IPS-11a (cell line): ENCODE data around the gene RNF223.

ENCODE experiments used
- H3K4me3 ChIP-seq: one replicate; pipeline ENCODE4 v1.5.1; 2013; ENCODE audit warnings: low read depth, low read length, control low read depth

Gene RNF223

DNA sequence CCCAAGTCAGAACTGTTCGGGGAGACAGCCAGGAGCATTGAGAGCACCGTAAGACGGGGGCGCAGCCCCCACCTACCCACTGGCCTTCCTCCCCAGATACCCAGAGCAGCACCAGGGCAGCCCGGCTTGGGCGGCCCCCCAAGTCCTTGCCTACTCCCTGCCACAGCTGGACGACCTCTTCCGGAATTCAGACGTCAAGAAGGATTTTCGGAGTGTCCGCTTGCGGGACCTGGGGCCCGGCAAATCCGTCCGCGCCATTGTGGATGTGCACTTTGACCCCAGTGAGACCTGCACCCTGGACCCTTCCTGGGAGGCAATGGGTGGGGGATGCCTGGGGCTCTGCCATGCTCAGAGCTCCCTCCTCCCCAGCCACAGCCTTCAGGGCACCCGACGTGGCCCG, 26.7 kb downstream of the RNF223 start:
- H3K4me3 ChIP-seq = no peak overlapping the region

DNA sequence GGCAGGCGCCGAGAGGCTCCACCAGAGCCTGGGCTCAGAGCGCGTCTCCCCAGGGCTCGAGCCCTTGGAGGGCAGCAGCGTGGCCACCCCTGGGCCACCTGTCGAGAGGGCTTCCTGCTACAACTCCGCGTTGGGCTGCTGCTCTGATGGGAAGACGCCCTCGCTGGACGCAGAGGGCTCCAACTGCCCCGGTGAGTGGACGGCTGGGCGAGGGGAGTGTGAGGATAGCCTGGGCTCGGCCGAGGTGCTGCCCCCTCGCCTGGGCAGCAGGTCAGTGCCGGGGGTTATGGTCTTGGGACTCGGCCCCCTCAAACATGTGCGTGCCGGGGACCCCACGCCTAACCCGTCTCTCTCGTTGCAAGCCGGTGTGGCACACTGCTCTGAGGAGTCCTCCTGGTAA, 27.3 kb downstream of the RNF223 start:
- no peak overlapping the region for H3K4me3 ChIP-seq

DNA sequence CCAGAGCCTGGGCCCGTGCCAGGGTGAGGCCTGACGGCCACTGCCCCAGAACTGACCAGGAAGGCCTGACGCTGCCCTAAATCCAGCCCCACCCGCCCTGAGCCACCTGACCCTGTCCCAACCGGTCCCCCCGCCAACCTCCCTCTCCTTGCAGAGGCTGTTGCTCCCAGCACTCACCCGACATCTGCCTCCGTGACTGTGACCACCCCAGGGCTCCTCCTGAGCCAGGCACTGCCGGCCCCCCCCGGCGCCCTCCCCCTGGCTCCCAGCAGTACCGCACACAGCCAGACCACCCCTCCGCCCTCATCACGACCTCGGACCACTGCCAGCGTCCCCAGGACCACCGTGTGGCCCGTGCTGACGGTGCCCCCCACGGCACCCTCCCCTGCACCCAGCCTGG, 27.9 kb downstream of the RNF223 start:
- H3K4me3 ChIP-seq = no peak overlapping the region

DNA sequence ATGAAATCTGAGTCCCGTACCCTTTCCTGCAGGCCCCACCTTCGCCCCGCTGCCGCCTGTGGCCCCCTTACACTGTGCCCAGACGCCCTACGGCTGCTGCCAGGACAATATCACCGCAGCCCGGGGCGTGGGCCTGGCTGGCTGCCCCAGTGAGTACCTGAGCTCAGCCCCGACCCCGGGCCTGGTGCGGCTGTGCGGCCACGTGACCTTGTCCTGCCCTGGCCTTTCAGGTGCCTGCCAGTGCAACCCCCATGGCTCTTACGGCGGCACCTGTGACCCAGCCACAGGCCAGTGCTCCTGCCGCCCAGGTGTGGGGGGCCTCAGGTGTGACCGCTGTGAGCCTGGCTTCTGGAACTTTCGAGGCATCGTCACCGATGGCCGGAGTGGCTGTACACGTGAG, 29.0 kb downstream of the RNF223 start:
- H3K4me3 ChIP-seq = no peak overlapping the region

DNA sequence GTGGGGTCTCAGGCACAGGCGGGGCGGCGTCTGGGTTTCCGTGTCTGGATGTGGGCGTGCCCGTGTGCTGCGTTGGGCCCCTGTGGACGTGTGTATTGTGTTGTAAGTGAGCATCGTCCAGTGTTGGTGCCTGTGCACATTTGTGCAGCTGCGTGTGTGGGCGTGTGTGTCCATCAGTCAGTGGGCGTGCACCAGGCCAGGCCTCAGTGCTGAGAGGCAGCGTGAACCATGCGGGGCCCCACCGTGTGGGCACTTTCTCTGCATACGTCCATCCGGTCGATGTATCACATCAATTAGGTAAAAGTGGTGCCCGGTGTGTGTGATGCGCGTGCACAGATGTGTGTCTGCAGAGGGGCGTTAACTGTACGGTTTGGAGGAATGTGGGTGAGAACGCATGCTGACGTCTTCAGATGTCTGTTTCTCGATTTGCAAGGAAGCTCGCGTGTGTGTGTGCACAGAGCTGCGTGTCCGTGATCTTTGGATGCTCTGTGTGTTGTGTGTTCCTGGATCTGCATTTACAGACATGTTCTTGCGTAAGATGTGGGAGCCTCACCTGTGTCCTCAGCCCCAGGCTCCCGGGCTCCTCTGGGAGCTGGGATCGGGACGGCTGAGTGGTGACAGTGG, 29.5 kb downstream of the RNF223 start:
- no peak overlapping the region for H3K4me3 ChIP-seq

DNA sequence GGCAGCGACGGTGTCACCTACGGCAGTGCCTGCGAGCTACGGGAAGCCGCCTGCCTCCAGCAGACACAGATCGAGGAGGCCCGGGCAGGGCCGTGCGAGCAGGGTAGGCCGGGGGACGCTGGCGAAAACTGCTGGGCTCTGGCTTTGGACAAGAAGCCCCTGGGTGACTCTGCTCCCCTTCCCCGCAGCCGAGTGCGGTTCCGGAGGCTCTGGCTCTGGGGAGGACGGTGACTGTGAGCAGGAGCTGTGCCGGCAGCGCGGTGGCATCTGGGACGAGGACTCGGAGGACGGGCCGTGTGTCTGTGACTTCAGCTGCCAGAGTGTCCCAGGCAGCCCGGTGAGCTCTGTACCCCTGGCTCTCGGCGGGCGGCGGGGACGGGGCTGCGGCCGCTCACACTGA, 30.2 kb downstream of the RNF223 start:
- H3K4me3 ChIP-seq = no peak overlapping the region

DNA sequence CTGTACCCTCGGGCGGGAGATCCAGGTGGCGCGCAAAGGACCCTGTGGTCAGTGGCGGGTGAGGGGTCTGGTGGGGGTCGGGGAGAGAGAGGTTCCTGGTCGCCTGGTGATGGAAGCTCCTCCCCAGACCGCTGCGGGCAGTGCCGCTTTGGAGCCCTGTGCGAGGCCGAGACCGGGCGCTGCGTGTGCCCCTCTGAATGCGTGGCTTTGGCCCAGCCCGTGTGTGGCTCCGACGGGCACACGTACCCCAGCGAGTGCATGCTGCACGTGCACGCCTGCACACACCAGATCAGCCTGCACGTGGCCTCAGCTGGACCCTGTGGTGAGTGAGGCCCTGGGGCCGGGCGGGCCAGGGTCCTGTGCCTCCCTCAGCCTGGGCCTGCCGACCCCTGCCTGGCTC, 30.7 kb downstream of the RNF223 start:
- H3K4me3 ChIP-seq = no peak overlapping the region

DNA sequence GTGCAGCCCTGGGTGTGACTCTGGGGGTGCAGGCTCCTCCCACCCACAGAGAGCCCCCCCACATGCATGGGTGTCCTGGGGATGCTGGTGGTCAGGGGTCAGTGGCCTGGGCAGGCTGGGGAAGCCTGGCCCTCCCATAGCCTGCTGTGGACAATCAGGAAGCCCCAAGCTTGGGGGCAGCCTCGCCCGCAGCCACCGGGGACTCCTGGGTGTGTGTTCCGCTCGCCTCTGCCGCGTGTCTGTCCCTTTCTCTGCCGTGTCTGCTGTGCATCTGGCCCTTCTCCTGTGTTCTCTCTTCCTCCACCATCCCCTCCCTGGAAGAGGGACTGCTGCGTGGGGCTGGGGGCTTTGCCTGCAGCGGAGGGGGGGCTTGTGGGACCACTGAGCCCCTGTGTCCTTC, 31.3 kb downstream of the RNF223 start:
- no peak overlapping the region for H3K4me3 ChIP-seq

DNA sequence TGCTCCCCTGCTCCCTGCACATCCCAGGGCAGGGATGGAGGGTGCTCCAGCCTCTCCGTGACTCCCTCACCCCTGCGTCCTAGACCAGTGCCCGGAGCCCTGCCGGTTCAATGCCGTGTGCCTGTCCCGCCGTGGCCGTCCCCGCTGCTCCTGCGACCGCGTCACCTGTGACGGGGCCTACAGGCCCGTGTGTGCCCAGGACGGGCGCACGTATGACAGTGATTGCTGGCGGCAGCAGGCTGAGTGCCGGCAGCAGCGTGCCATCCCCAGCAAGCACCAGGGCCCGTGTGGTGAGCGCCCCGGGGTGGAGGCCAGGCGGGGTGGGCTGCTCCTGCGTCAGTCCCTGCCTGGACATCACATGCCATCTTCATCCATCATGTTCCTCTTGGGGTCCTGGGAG, 32.2 kb downstream of the RNF223 start:
- no peak overlapping the region for H3K4me3 ChIP-seq

DNA sequence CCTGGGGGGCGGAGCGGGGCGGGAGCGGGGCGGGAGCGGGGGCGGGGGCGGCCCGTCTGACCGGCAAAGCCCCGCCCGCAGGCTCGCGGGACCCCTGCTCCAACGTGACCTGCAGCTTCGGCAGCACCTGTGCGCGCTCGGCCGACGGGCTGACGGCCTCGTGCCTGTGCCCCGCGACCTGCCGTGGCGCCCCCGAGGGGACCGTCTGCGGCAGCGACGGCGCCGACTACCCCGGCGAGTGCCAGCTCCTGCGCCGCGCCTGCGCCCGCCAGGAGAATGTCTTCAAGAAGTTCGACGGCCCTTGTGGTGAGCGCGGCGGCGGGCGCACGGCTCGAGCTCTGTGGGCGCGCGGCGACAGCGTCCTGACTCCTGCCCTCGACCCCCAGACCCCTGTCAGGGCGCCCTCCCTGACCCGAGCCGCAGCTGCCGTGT, 33.0 kb downstream of the RNF223 start:
- no peak overlapping the region for H3K4me3 ChIP-seq

DNA sequence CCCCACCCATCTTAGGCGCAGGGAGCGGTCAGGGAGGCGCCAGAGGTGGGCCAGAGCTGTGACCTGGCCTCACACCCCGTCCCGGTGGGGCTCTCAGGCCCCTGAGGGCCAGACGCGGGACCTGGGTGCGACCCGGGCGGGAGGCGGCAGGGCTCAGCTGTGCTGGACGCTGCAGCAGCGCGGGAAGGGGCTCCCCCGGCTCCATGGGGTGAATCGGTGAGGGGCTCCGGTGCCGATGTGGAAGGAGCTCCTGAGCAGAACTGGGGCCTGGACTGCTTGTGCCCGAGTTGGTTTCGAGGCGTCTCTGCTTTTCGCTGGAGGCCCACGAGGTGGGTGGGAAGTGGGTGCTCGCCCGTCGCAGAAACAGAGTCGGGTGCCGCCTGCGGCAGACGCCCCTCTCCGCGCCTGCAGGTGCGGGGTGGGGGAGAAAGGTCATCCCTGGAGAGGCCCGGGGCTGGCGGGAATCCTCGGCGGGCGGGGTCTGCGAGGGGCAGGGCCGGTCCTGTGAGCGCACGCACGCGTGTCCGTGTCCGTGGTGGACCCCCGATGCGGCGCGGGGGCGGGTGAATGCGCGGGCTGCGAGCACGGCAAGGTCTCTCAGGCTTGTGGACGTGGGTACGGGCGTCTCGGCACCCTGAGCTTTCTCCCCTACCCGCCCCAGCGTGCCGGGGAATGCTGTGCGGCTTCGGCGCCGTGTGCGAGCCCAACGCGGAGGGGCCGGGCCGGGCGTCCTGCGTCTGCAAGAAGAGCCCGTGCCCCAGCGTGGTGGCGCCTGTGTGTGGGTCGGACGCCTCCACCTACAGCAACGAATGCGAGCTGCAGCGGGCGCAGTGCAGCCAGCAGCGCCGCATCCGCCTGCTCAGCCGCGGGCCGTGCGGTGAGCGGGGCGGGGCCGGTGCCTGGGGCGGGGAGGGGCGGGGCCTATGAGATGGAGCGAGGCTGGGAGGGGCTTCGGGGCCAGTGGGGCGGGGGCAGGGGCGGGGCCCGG, 33.8 kb downstream of the RNF223 start:
- H3K4me3 ChIP-seq = no peak overlapping the region

DNA sequence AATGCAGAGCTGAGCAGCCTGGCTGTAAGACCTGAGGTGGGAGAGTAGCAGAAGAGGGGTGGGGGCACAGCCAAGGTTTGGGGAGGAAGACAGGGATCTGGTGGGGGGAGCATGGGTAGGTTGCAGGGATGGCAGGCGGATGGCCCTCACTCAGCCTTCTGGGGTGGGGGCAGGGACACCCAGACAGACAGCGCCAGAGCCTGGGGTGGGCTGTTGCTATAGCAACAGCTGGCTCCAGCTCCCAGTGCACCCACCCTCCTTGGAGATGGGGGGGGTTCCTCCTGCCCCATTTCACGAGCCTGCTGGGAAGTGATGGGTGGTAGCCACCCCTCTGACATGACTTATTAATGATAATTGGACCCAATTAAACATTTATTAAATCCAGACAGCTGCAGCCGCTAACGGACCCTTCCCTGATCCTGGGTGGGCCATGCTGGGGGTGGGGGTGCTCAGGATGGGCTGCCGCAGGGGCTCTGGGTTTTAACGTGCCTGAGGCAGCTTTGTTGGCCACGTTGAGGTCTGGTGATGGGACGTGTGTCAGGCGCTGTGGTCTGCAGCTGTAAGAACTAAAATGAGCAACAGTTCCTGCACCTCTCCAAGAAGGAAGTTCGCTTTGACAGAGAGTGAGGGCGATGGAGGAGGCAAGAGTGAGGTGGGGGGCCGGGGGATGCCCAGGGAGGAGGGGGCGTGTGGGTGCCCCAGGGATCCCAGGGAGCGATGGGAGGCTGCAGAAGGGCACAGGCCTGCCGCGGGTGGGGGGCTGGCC, 34.8 kb downstream of the RNF223 start:
- H3K4me3 ChIP-seq = no peak overlapping the region

DNA sequence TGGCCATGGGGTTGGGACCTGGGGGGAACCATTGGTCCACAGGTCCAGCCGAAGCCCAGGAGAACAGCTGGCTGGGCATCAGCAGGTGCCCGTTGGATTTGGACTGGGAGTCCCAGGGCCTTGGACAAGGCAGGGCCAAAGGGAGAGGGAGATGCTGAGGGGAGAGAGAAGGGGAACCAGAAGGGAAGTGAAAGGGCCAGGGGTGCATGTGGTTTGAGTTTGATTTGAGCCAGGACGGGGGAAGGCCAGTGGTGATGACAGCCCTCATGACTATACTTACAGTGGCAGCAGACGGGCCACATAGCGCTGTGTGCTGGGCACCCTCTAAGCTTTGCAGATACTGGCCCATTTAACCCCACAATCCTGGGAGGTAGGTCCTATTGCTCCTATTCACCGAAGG, 35.4 kb downstream of the RNF223 start:
- H3K4me3 ChIP-seq = no peak overlapping the region

DNA sequence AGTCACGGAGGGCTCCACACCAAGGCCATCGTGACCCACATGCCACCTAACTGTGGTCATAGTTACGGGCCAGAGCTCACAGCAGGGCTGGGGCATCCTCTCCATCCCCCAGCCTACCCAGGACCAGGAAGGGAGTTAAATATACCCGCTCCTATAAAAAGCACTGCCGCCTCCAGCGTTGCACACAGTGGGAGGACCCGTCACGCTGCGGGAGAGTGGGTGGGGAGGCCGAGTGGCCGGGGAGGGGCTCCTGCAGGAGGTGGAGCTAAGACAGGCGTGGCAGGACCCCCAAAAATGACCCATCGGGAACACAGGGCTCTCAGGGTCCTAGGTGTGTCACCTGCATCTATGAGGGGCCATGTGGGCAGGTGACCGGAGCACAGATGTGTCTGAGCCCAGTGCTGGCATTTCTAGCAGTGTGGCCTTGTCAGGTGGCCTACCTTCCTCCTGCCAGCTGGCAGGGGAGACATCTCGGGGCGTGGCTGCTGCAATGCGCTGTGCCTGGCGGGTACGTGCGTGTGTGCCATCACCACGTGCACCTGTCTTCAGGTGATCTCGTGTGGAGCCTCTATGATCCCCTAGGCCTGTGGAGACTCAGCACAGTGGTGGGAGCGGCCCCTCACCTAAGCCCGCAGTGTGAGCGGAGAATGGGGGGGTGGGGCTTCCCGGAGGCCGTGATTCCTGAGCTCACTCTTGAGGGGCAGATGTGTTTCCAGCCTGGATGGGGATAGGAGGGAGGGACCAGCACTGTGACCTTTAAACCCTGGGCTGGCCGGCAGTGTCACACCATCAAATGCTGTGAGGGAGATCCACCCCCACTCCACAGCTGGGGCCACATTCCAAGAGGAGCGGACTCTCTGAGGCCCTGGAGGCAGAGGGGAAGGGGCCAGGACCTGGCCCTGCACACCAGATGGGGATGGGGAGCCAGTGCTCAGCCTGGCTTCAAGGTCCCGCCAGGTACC, 36.5 kb downstream of the RNF223 start:
- no peak overlapping the region for H3K4me3 ChIP-seq

DNA sequence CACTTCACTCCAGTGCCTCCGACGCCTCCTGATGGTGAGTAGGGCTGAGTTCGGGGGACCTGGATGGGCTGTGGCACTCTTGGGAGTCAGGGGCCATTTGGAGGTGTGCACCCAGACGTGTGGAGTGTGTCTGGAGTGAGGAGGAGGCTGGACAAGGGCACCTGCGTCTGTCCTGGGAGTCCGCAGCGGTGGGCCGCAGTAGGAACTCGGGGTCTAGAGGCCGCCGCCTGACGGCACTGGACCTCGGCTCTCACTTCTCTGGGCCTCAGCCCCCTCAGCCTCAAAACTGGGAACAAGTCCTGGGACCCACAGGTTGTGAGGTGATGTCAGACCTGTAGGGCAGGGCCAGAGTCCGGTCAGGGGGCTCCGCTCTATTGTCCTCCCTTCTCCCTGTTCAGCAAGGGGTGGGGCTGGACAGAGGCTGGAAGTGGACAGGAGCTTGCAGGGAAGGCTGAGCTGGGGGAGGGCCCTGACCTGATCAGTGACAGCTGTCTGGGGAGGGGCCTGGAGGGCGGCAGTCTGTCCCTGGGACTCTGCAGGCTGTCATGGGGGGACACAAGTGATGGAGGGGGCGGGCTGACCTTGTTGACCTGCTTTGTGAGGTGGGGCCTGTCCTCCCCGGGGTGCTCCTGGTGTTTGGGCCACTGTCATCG, 38.7 kb downstream of the RNF223 start:
- H3K4me3 ChIP-seq = no peak overlapping the region

DNA sequence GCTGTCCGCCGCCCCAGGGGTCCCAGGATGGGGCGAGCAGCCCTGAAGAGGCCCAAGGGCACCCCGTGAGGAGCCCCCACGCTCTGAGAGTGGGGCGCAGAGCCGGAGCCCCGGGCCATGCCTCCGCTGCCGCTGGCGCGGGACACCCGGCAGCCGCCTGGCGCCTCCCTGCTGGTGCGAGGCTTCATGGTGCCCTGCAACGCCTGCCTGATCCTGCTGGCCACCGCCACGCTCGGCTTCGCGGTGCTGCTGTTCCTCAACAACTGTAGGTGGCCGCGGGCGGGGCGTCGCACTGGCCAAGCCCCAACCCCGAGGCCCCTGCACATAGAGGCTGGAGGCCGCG, 39.7 kb downstream of the RNF223 start:
- H3K4me3 ChIP-seq = no peak overlapping the region

DNA sequence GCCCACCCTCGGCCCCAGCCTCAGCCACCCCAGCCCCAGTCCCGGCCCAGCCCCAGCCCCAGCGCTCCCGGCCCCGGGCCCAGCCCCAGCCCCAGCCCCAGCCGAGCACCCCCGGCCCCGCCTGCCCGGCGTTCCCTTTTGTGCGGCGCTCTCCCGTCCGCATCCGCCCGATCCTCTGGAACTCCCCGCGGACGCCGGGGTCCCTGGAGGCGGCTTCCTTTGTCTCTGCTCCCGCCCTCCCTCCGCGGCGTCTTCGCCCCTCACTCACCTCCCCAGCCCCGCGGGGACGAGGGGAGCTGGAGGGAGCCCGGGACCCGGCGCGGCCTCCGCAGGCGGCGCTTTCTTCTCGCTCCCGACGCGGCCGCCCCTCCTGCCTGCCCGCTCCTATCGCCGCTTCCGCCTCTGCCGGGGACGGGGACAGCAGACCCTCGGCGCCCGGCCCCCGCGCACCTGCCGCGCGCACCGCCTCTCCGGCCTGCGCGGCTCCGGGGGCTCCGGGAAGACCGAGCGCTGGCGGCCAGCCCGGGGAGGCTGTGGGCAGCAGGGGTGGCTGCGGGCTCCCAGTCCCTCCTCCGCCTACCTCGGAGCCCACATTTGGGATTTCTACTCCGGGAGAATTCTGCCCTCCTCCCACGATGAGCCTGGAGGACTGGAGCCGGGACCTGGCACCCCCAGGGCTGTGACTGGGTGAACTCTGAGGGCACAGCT, 40.2 kb downstream of the RNF223 start:
- H3K4me3 ChIP-seq = peak overlapping the region; percentile 8

DNA sequence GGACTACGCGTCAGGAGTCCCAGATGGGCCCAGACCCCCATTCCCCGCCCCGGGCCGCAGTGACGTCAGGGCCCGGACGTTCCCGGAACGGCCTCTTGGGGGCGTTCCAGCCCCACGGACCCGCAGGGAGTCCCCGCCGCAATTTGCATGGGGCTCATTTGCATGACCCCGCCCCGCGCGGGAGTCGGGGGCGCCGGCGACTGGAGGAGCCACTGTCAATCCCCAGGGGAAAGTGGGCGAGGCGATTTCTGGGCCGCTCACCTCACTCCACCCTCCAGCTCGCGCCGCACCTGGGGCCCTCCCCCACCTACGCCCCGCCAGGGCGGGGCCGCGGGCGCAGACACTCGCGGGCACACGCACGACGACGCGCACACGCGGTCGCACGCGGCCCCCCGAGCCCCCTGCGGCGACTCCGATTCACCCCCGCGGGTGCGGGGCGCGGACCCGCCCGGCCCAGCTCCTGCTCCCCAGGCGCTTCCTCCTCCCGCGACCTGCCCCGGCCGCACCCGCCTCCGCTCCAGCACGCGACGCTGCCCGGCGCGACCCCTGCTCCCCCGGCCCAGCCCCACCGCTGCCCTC, 41.0 kb downstream of the RNF223 start:
- H3K4me3 ChIP-seq = peak overlapping the region; percentile 27

DNA sequence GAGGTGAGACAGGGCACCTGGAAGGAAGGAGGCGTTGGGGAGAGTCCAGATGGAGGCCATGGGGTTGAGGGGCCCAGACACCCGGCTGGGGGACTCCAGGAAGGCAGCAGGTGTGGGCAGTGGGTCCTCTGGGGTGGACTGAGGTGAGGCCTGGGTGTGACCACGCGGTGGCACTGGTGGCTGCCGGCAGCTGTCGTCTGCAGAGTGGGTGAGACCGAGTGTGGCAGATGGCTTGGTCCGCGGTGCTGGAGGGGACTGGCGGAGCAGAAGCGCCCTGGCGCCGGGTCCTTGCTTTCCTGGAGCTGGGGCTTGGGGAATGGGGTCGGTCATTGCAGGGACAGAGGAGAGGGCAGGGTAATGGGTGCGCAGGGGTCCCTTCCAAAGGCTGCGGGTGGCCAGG, 41.7 kb downstream of the RNF223 start:
- H3K4me3 ChIP-seq = no peak overlapping the region
